ENCODE results near the gene ERVV-1. TPM values are rescaled to one million over a fixed set of nuclear protein-coding genes. Genes with fewer than 3 reads are reported as not detected.

Gene ERVV-1
- total and polyA plus RNA-seq, 2 of the 4 experiments (the other 2 are of a cell fraction): not detected

Other genes starting within 250 kb of the ERVV-1 start
- gene ZNF600, start 227.1 kb upstream of the ERVV-1 start, total RNA-seq (2012; rRNA removed): 3.9 and 4.1 TPM in 2 replicates
- 4.0 and 4.4 TPM in 2 replicates for gene ZNF600, start 227.1 kb upstream of the ERVV-1 start, polyA plus RNA-seq (2012; rRNA removed)
- 18.9 and 24.7 TPM in 2 replicates for gene ZNF28, start 192.3 kb upstream of the ERVV-1 start, total RNA-seq (2012; rRNA removed)
- 3.5 and 4.4 TPM in 2 replicates for gene ZNF28, start 192.3 kb upstream of the ERVV-1 start, polyA plus RNA-seq (2012; rRNA removed)
- 19.2 and 20.1 TPM in 2 replicates for gene ZNF468, start 156.3 kb upstream of the ERVV-1 start, total RNA-seq (2012; rRNA removed)
- 3.7 and 6.2 TPM in 2 replicates for gene ZNF468, start 156.3 kb upstream of the ERVV-1 start, polyA plus RNA-seq (2012; rRNA removed)
- 4.7 and 5.0 TPM in 2 replicates for gene ZNF320, start 116.3 kb upstream of the ERVV-1 start, total RNA-seq (2012; rRNA removed)
- 1.9 and 3.4 TPM in 2 replicates for gene ZNF320, start 116.3 kb upstream of the ERVV-1 start, polyA plus RNA-seq (2012; rRNA removed)
- gene ZNF888, start 90.5 kb upstream of the ERVV-1 start, total RNA-seq (2012; rRNA removed): 6.1 TPM in 2 replicates
- gene ZNF888, start 90.5 kb upstream of the ERVV-1 start, polyA plus RNA-seq (2012; rRNA removed): 0.50 and 0.82 TPM in 2 replicates
- 10.0 and 12.0 TPM in 2 replicates for gene ZNF816, start 51.0 kb upstream of the ERVV-1 start, total RNA-seq (2012; rRNA removed)
- 1.2 and 1.6 TPM in 2 replicates for gene ZNF816, start 51.0 kb upstream of the ERVV-1 start, polyA plus RNA-seq (2012; rRNA removed)
- gene ERVV-2, start 30.8 kb downstream of the ERVV-1 start, total RNA-seq (2012; rRNA removed): not detected in 2 replicates
- gene ERVV-2, start 30.8 kb downstream of the ERVV-1 start, polyA plus RNA-seq (2012; rRNA removed): not detected in 2 replicates
- gene ZNF160, start 89.5 kb downstream of the ERVV-1 start, total RNA-seq (2012; rRNA removed): 26.9 and 30.8 TPM in 2 replicates
- gene ZNF160, start 89.5 kb downstream of the ERVV-1 start, polyA plus RNA-seq (2012; rRNA removed): 16.4 and 22.6 TPM in 2 replicates
- 7.7 and 7.8 TPM in 2 replicates for gene ZNF415, start 119.0 kb downstream of the ERVV-1 start, total RNA-seq (2012; rRNA removed)
- gene ZNF415, start 119.0 kb downstream of the ERVV-1 start, polyA plus RNA-seq (2012; rRNA removed): 3.9 and 4.2 TPM in 2 replicates
- 8.9 and 13.4 TPM in 2 replicates for gene ZNF347, start 145.1 kb downstream of the ERVV-1 start, total RNA-seq (2012; rRNA removed)
- 2.3 and 2.8 TPM in 2 replicates for gene ZNF347, start 145.1 kb downstream of the ERVV-1 start, polyA plus RNA-seq (2012; rRNA removed)
- gene ZNF665, start 179.4 kb downstream of the ERVV-1 start, total RNA-seq (2012; rRNA removed): 2.5 and 3.0 TPM in 2 replicates
- gene ZNF665, start 179.4 kb downstream of the ERVV-1 start, polyA plus RNA-seq (2012; rRNA removed): 1.5 and 2.0 TPM in 2 replicates
- 7.0 and 7.5 TPM in 2 replicates for gene ZNF677, start 241.0 kb downstream of the ERVV-1 start, total RNA-seq (2012; rRNA removed)
- gene ZNF677, start 241.0 kb downstream of the ERVV-1 start, polyA plus RNA-seq (2012; rRNA removed): 6.0 and 6.8 TPM in 2 replicates
- not detected in 2 replicates for gene VN1R2, start 244.4 kb downstream of the ERVV-1 start, total RNA-seq (2012; rRNA removed)
- not detected in 2 replicates for gene VN1R2, start 244.4 kb downstream of the ERVV-1 start, polyA plus RNA-seq (2012; rRNA removed)

Data from IMR-90 (cell line).